Choroid plexus epithelial cell (primary cell): ENCODE results near the gene RLBP1.

Experiments
- DNase-seq: peaks from one replicate; pipeline ENCODE4 v3.0.0-alpha.2; 2010; ENCODE audit warnings: low read depth
- H3K4me3 ChIP-seq: 2 replicates; pipeline ENCODE4 v1.5.1; 2011; ENCODE audit warnings: low read depth, mild to moderate bottlenecking, control low read depth, low read length, moderate library complexity
- TF ChIP-seq, protein P1 (sequence below): conservative IDR thresholded peaks from 2 replicates; pipeline ENCODE4 v1.5.1; 2011; ENCODE audit warnings: low read depth, mild to moderate bottlenecking, control low read depth, inconsistent platforms, low read length, moderate library complexity

Gene RLBP1

DNA sequence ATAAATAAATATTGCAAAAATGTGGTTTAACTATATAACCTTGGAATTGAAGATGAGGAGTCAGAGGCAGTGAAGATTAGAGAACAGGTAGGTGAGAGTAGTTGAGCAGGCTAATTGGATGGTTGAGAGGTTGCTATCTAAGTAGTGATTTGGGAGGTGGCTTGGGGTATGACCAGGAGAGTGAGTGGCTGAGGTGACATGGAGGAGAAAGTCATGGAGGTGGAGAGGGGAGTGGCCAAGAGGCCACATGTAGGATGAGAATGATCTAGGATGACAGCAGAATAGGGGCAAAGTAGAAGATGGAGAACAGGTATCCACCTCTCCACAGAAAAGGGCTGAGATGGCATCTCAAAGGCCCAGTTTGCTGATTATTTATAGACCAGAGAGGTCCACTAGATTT lies 10.5 kb upstream of the RLBP1 start:
- DNase-seq = no peak
- TF ChIP-seq, protein P1, sequence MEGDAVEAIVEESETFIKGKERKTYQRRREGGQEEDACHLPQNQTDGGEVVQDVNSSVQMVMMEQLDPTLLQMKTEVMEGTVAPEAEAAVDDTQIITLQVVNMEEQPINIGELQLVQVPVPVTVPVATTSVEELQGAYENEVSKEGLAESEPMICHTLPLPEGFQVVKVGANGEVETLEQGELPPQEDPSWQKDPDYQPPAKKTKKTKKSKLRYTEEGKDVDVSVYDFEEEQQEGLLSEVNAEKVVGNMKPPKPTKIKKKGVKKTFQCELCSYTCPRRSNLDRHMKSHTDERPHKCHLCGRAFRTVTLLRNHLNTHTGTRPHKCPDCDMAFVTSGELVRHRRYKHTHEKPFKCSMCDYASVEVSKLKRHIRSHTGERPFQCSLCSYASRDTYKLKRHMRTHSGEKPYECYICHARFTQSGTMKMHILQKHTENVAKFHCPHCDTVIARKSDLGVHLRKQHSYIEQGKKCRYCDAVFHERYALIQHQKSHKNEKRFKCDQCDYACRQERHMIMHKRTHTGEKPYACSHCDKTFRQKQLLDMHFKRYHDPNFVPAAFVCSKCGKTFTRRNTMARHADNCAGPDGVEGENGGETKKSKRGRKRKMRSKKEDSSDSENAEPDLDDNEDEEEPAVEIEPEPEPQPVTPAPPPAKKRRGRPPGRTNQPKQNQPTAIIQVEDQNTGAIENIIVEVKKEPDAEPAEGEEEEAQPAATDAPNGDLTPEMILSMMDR = no peak
- no peak overlapping the region for H3K4me3 ChIP-seq

DNA sequence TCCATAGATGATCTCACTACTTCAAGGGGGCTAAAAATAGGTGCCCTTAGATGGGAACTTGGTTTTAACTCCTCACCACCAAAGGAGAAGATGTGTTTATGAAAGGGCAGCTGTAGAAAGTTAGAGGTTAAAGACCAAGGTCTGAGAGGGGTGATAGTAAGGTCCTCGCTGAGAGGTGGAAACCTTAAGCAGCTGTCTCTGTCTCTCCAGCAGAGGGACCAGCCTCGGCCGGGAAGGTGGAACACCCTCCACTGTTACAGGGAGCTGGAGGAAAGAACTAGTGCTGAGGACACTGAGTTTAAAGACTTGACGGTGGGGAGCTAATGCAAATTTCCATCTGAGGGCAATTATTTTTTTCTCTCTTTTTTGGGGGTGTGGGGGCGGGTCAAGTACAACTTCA lies 8.9 kb upstream of the RLBP1 start:
- H3K4me3 ChIP-seq = no peak overlapping the region
- TF ChIP-seq, protein P1 = peak; percentile 49
- peak; percentile 16 for DNase-seq

DNA sequence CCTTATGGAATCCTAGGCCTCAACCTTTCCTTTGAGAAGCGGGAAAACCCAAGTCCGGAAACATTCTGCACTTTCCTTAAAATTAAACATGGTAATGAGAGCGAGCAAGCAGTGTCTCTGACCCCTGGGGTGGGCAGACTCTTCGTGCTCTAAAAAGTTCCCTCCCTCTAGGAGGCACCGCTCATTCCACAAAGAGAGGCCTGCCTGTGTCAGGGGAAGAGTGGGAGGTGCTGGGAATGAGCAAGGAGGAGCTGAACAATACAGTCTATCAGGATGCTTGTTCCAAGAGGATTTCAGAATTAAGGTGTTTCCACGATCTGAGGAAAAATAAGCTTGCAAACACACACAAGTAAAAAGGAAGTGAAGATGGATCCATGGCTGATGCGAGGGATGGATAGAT lies 6.0 kb upstream of the RLBP1 start:
- H3K4me3 ChIP-seq = no peak overlapping the region
- DNase-seq = no peak
- TF ChIP-seq, protein P1 = no peak

DNA sequence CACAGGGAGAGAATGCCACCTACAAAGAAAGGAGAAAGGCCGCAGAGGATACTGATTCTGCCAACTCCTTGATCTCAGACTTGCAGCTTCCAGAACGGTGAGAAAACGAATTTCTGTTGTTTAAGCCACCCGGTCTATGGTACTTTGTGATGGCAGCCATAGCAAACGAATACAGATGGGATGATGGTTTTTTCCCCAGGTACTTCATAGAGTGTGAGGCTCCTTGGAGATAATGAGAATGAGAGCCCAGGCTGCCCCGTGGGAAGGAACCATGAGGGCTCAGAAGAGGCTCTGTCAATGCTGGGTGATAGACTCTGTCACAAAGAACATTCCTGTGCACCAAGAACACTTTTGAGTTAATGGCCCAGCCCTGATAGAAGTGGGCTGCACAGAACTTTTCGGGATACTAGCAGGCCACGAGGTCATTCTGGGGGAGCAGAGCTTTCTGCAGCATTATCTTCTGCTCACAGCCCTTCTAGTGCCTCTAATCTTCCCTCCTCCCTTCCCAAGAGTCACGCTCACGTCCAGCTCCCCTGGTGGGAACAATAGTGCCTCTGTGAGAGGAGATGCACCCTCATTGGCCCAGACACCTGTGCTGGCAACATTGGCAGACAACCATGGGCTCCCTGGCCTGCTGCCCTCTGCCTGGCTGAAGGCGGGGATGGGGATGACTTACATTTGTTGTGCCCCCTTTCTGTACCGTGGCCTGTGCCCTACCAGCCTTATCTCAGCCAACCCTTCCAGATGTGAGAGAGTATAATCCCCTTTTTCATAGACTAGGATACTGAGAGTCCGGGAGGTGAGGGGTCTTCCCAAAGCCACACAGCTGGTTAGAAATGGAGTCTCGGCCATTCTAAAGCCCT lies 5.2 kb upstream of the RLBP1 start:
- TF ChIP-seq, protein P1 = no peak
- no peak for DNase-seq
- no peak overlapping the region for H3K4me3 ChIP-seq

DNA sequence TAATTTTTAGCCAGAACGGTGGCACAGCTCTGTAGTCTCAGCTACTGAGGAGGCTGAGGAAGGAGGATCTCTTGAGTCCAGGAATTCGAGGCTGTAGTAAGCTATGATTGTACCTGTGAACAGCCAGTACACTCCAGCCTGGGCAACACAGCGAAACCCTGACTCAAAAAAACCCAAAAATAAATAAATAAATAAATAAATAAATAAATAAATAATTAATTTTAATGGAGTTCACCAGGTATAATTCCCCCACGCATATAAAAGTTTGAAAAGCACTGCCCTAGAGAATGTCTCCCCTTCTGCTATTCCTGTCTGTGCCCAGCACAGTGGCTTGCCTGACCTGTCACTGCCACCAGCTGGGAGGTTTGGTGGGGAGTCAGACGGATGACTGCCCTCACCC lies 4.2 kb upstream of the RLBP1 start:
- H3K4me3 ChIP-seq = no peak overlapping the region
- no peak for DNase-seq
- TF ChIP-seq, protein P1 = no peak

DNA sequence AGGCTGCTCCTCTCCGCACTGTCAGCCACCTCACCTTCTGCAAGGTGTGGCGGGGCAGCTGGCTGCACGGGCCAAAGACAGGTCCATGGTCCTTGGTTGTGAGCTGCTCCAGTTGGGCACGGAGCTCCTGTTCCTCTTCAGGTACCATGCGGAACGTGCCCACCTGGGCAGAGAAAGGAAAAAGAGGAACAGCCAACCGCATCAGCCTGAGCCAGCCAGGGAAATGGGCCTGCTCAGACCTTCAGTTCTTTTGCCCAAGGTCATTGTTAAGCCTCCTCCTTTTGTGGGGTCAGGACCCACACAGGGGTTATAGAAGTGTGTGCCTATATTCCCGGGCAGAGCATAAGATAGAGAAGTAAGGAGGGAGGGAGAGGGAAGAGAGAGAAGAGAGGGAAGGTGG lies 2.8 kb downstream of the RLBP1 start:
- TF ChIP-seq, protein P1 = no peak
- no peak for DNase-seq
- H3K4me3 ChIP-seq = no peak overlapping the region

DNA sequence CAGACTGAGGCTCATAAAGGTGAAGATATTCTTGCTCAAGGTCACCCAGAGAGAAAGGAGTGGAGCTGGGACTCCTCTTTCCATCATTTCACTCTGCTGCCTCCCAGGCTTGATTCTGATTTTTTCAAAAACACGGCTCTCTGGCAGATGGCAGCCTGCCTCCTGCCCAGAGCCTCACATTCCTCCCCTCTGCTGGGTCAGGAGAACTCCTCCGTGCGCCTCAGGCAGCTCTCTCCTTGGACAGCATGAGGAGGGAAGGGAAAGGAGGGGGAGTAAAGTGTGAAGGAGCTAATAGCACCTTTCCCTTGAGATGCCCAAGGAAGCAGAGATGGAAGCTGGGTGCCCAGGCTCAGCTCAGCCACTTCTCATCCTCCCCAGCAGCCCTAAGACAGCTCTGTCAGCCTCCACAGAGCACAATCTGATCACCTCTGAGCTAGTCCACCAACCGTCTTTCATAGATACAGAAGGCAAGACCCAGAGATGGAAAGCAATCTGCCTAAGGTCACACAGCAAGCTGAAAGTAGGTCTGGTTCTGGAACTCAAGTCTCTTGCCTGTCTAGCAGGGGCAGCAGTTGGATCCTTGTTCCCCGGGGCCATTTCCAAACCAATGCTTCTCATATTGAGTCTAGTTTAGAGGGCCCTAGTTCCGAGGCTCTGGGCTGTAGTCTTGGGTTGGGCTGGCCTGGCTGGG lies 3.5 kb downstream of the RLBP1 start:
- TF ChIP-seq, protein P1 = no peak
- H3K4me3 ChIP-seq = no peak overlapping the region
- DNase-seq = no peak
